ENCODE data around the gene SMG9. TPM values are rescaled to one million over a fixed set of nuclear protein-coding genes. Genes with fewer than 3 reads are reported as not detected.
"Not testable (repeated sequence)": the region's sequence is repeated elsewhere in the genome, so short reads cannot be mapped to it uniquely, and the experiment has no call there.

The SMG9 gene
- total RNA-seq, 1 experiment from 2014 or later, result 40.8 TPM

GRCh38 chr19:43782689-43783231 is 28.0 kb upstream of the SMG9 start:
- H3K4me3 ChIP-seq, result no peak overlapping the region
- DNase-seq, result no peak
- H3K9me3 ChIP-seq, result no peaks in the 10 kb centered on the region
- H3K27me3 ChIP-seq, result no peaks in the 10 kb centered on the region
- no peaks in the 10 kb centered on the region for H3K36me3 ChIP-seq

- DNase-seq, result no peak
- H3K27me3 ChIP-seq, result no peaks in the 10 kb centered on the region
- no peaks in the 10 kb centered on the region for H3K36me3 ChIP-seq
- H3K9me3 ChIP-seq, result no peaks in the 10 kb centered on the region
- no peak overlapping the region for H3K4me3 ChIP-seq
These were observed 27.5 kb upstream of the SMG9 start for GRCh38 chr19:43782311-43782660.

DNA sequence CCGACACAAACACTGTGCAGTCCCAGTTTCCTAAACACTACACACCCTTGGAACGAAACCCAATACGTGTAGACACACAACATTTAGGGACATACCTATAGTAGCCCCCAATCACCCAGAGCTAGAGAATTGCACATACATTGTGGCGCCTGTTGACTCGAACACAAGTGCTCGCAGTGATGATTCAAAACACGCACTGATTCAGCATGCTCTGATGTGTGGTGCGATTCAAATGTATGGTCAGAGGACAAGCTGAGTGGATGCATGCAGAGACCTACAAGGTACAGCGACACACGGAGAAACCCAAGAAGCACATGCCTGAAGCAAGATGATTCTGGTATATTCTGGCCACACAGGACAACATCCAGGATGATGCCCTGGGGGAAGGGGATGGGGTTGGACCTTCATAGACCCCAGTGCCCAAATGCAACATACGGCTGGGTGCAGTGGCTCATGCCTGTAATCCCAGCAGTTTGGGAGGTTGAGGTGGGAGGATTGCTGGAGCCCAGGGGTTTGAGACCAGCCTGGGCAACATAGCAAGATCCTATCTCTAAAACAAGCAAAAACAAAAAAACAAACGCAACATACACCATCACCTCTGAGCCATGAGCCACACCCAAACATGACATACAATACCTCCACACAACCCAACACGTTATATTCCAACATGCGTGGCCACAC is 27.0 kb upstream of the SMG9 start:
- Histone ChIP-seq H3K9me3 (no peaks in the 10 kb centered on the region), H3K27me3 (no peaks in the 10 kb centered on the region), H3K4me3 (no peak overlapping the region), H3K36me3 (no peaks in the 10 kb centered on the region)
- no peak for DNase-seq

DNA sequence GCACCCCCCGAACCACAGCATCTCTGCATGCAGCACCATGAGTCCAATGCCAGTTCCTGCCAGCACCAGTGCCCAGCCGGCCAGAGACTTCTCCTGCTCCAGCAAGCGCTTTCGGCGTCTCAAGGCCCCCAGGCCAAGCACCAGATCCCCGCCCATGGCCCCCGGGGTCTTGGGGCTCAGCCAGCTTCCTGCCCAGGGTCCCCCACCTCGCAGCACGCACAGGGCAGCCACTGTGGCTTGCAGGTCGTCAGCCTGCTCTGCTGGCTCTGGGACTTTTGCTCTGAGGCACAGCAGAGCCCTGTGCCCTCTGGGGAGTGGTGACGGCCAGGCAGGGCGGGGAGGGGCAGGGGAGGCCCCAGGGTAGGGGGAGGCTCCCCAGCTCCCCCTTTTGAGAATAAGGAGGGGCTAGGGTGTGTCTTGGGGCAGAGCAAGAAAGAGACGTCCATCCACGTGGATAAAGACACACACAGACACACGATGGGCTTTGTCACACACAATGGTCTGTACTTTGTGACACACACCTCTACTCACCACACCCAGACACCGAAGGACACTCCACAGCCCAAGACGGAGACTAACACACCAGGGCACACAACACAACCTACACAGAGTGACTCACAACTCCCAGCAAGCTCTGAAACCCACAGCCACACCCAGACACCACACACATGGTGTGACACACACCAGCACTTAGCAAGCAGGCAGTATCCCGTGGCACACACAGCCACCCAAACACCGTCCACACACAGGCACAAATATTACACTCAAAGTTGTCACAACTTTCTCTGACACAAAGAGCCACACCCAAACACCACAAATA is 26.2 kb upstream of the SMG9 start, which contains the start of gene KCNN4:
KCNN4 (minus strand) TSS at position 268 of the 820 bp plus-strand sequence; CDS start at position 156, 112 bp downstream.
- DNase-seq, result peak; percentile 62
- peak within 1 kb of the TSS; percentile 40 for H3K4me3 ChIP-seq
- H3K9me3 ChIP-seq, result no peaks in the 10 kb centered on the region

GRCh38 chr19:43779820-43780219 is 25.1 kb upstream of the SMG9 start:
- Histone ChIP-seq H3K9me3 (no peaks in the 10 kb centered on the region), H3K27me3 (no peaks in the 10 kb centered on the region), H3K36me3 (no peaks in the 10 kb centered on the region), H3K4me3 (no peak overlapping the region)
- no peak for DNase-seq

More for the DNA sequence above, 26.2 kb upstream of the SMG9 start, which contains the start of gene KCNN4:
- Histone ChIP-seq H3K36me3 (no peaks in the 10 kb centered on the region), H3K27me3 (no peaks in the 10 kb centered on the region)

DNA sequence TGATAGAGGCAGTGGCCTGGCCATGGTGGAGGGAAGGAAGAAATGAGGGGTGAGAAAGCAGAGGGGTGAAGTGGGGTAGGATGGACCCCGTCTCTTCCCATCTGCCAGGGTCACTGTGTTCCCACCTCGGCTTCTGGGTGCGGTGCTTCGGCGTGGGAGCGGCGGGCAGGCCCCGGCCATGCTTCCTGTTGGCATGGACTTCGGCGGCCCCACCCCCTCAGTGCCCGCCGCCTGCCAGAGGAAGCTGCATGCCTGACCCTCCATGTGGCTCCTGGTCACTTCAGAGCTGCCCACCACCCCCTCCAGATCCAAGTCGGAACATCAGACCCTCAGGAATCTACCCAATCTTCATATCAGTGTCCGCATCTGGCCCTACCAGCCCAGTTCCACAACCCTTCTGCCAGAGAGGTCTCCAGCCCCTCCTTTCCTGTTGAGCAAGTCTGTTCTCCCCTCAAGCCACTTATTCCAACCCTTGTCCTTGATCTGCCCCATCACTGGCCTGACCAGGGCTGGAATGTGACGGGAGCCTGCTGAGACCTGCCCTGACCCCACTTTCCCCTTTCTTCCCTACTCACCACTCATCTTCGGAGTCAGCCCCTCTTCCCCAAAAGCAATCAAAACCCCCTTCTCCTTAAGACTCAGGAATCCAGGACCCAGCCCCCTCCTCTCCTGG is 24.5 kb upstream of the SMG9 start:
- DNase-seq, result no peak
- H3K4me3 ChIP-seq, result no peak overlapping the region

GRCh38 chr19:43778651-43779050 is 23.9 kb upstream of the SMG9 start:
- H3K4me3 ChIP-seq, result no peak overlapping the region
- H3K9me3 ChIP-seq, result no peaks in the 10 kb centered on the region
- no peak for DNase-seq
- H3K36me3 ChIP-seq, result no peaks in the 10 kb centered on the region
- H3K27me3 ChIP-seq, result no peaks in the 10 kb centered on the region

More for the DNA sequence above, 24.5 kb upstream of the SMG9 start:
- Histone ChIP-seq H3K27me3 (no peaks in the 10 kb centered on the region), H3K36me3 (no peaks in the 10 kb centered on the region), H3K9me3 (no peaks in the 10 kb centered on the region)

- Histone ChIP-seq H3K4me3 (no peak overlapping the region), H3K36me3 (no peaks in the 10 kb centered on the region), H3K9me3 (no peaks in the 10 kb centered on the region), H3K27me3 (no peaks in the 10 kb centered on the region)
- peak; percentile 57 for DNase-seq
These were observed 22.5 kb upstream of the SMG9 start for GRCh38 chr19:43777163-43777695.

- Histone ChIP-seq H3K36me3 (no peaks in the 10 kb centered on the region), H3K27me3 (no peaks in the 10 kb centered on the region), H3K9me3 (no peaks in the 10 kb centered on the region), H3K4me3 (no peak overlapping the region)
- DNase-seq, result no peak
These were observed 21.5 kb upstream of the SMG9 start for GRCh38 chr19:43776286-43776685.

- no peaks in the 10 kb centered on the region for H3K27me3 ChIP-seq
These were observed 20.6 kb upstream of the SMG9 start for GRCh38 chr19:43775299-43775890.

DNA sequence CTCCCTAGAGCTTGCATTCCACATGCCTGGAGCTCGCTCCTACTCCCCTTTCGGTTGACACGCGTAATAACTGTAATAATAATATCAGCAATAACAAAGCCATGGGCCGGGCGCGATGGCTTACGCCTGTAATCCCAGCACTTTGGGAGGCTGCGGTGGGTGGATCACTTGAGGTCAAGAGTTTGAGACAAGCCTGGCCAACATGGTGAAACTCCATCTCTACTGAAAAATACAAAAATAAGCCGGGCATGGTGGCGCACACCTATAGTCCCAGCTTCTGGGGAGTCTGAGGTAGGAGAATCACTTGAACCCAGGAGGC is 20.1 kb upstream of the SMG9 start:
- not testable (repeated sequence) for H3K27me3 ChIP-seq, H3K9me3 ChIP-seq, H3K4me3 ChIP-seq, H3K36me3 ChIP-seq, DNase-seq

More at GRCh38 chr19:43775299-43775890, 20.6 kb upstream of the SMG9 start:
- Histone ChIP-seq H3K36me3 (no peaks in the 10 kb centered on the region; the same call in 1 of the 2 replicates), H3K9me3 (no peaks in the 10 kb centered on the region), H3K4me3 (no peak overlapping the region)
- DNase-seq, result no peak

DNA sequence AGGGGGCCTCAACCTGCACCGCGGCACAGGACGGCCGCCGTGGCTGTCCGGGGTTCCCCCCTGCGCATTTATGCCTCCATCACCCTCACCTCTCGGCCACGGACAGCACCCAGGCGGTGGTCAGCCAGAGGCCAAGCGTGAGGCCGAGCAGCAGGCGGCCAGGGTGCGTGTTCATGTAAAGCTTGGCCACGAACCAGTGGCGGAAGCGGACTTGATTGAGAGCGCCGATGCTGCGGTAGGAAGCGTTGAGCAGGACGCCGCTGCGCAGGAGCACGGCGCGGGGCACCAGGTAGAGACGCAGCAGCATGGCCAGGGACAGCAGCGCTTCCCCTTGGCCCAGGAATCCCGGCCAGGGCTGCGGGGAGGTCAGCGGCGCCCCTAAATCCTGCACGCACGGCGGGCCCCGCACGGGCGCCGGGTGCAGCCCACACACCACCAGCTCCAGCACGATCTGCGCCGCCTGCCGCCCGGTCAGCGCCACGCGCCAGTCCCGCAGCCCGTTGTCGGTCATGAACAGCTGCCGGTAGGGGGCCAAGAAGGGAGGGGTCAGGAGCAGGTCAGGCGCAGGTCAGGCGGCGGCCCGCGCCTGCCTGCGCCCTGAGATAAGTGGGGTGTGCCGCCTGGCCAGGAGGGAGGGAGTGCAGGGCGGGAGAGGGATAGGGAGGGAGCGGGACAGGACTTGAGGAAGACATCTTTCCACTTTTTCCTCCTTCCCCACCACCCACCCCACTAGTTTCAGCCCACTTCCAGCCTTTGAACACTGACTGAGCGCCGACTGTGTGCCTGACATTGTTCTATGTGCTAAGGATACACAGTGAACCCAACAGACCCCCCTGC is 19.6 kb upstream of the SMG9 start:
- no peak for DNase-seq
- Histone ChIP-seq H3K36me3 (no peaks in the 10 kb centered on the region; the same call in 1 of the 2 replicates), H3K9me3 (no peaks in the 10 kb centered on the region), H3K27me3 (no peaks in the 10 kb centered on the region), H3K4me3 (no peak overlapping the region)

GRCh38 chr19:43773725-43774102 is 19.0 kb upstream of the SMG9 start:
- DNase-seq, result no peak
- Histone ChIP-seq H3K27me3 (no peaks in the 10 kb centered on the region), H3K9me3 (no peaks in the 10 kb centered on the region), H3K36me3 (no peaks in the 10 kb centered on the region; the same call in 1 of the 2 replicates), H3K4me3 (no peak overlapping the region)

DNA sequence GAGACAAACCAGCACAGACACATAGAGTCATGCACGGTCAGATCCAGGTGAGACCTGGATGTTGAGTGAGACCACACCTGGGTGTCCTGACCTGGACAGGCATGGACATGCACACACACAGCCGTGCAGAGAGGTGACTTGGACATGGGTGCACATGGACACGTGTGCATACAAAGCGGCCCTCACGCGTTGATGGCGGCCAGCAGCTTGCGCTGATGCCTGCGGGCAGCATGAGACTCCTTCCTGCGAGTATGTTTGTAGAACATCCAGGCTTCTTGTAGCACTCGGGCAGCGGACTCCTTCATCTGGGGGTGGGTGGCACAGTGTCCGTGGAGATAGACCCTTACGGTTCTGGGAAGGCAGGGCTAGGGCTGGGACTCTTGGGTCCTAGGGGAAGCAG is 14.5 kb upstream of the SMG9 start:
- no peak for DNase-seq
- Histone ChIP-seq H3K9me3 (no peaks in the 10 kb centered on the region), H3K27me3 (no peaks in the 10 kb centered on the region)

GRCh38 chr19:43768273-43769050 is 13.7 kb upstream of the SMG9 start:
- Histone ChIP-seq H3K9me3 (no peaks in the 10 kb centered on the region), H3K36me3 (no peaks in the 10 kb centered on the region; the same call in 1 of the 2 replicates), H3K4me3 (no peak overlapping the region), H3K27me3 (no peaks in the 10 kb centered on the region)
- DNase-seq, result no peak

More for the DNA sequence above, 14.5 kb upstream of the SMG9 start:
- Histone ChIP-seq H3K36me3 (no peaks in the 10 kb centered on the region; the same call in 1 of the 2 replicates), H3K4me3 (no peak overlapping the region)

Data from MG63 (cell line).